ENCODE data around the gene GAD1. TPM values are rescaled to one million over a fixed set of nuclear protein-coding genes. Genes with fewer than 3 reads are reported as not detected.

Gene GAD1
- total and polyA plus RNA-seq, 4 donors, result 17.2 to 80.7 (median 67.9) TPM

DNA sequence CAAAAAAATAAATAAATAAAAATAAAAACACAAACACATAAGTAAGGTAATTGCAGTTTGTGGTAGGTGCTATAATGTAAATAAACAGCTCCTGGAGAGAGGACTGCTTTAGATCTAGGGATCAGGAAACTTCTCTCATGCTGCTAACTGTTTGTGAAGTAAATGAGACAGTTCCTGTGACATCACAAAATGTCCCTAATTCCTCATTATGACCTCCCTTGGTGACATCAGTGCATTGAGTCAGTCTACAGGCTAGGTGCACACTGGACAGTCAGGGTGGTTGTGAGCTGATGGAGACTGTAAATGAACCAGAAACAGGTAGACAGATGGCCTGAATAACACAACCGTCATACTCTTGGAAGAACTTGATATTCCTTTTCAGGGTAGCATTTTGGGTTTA, 33.1 kb upstream of the GAD1 start:
- no CpG with 5 or more reads among the region's 1 CpG for WGBS (ENCODE audit: insufficient coverage)
- Histone ChIP-seq H3K4me1 (ENCODE audit: control insufficient read depth, insufficient read depth, low read length) (no peaks in the 10 kb centered on the region), H3K27me3 (ENCODE audit: control insufficient read depth, insufficient read depth, low read length) (no peaks in the 10 kb centered on the region), H3K4me3 (ENCODE audit: low read depth, low read length) (no peak overlapping the region), H3K36me3 (ENCODE audit: control insufficient read depth, insufficient read depth, low read length) (no peaks in the 10 kb centered on the region), H3K9me3 (ENCODE audit: control insufficient read depth, insufficient read depth, low read length) (no peaks in the 10 kb centered on the region), H3K27ac (ENCODE audit: low read depth, low read length) (no peak overlapping the region)
- DNase-seq (ENCODE audit: low read depth in 4 of 6, low spot score in 6 of 6), result no peak

GRCh38 chr2:170798996-170799395, 17.7 kb upstream of the GAD1 start:
- Histone ChIP-seq H3K4me1 (ENCODE audit: control insufficient read depth, insufficient read depth, low read length) (no peaks in the 10 kb centered on the region), H3K27ac (ENCODE audit: low read depth, low read length) (no peak overlapping the region), H3K36me3 (ENCODE audit: control insufficient read depth, insufficient read depth, low read length) (no peaks in the 10 kb centered on the region), H3K4me3 (ENCODE audit: low read depth, low read length) (no peak overlapping the region), H3K27me3 (ENCODE audit: control insufficient read depth, insufficient read depth, low read length) (no peaks in the 10 kb centered on the region), H3K9me3 (ENCODE audit: control insufficient read depth, insufficient read depth, low read length) (no peaks in the 10 kb centered on the region)
- DNase-seq (ENCODE audit: low read depth in 4 of 6, low spot score in 6 of 6), result no peak

- Histone ChIP-seq H3K9me3 (ENCODE audit: control insufficient read depth, insufficient read depth, low read length) (no peaks in the 10 kb centered on the region), H3K27me3 (ENCODE audit: control insufficient read depth, insufficient read depth, low read length) (no peaks in the 10 kb centered on the region), H3K36me3 (ENCODE audit: control insufficient read depth, insufficient read depth, low read length) (no peaks in the 10 kb centered on the region), H3K4me1 (ENCODE audit: control insufficient read depth, insufficient read depth, low read length) (no peaks in the 10 kb centered on the region), H3K27ac (ENCODE audit: low read depth, low read length) (no peak overlapping the region), H3K4me3 (ENCODE audit: low read depth, low read length) (no peak overlapping the region)
- no peak for DNase-seq (ENCODE audit: low read depth in 4 of 6, low spot score in 6 of 6)
- WGBS (ENCODE audit: insufficient coverage), result no CpG with 5 or more reads among the region's 2 CpGs
Measured at GRCh38 chr2:170806548-170806947, 10.1 kb upstream of the GAD1 start.

DNA sequence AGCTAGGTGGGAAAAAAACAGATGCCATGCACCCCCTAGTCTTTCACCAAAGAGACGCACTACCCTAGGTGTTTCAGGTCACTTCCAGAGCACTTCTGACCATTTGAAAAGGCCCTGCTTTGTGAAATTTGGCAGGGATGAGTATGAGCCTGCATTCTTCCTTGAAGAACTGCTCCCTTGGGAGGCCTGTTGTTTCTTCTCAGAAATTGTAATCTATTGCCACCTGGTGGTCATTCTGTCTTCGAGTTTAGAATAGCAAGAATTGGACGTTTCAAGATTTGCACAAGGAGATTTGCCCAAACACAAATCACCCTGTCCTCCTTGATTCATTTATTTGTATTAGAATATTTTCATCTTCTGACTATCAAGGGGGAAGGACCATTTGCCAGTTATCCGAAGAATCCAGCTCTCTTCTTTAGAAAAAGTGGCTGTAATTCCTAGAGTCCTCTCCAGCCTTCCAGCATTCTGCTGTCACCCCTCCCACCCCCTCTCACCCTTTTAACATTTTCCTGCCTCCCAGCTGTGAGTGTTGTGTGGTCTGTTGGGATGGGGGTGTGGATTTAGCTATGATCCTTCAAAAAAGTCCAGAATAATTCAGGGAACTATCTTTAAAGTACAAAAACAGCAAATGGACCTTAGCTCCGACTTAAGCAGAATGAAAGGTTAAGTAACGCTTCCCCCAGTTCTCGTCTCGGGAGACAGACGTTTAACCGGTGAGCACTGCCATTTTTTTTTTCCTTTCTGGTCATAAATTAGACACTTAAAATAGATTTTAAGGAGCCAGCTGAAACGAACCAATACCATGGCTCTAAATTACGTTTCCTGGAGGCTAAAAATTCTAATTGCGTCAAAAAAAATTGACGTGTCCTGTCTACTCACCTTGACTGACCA, 3.7 kb upstream of the GAD1 start:
- Histone ChIP-seq H3K27ac (ENCODE audit: low read depth, low read length) (no peak overlapping the region), H3K4me1 (ENCODE audit: control insufficient read depth, insufficient read depth, low read length) (peaks cover 42% of the 10 kb centered on the region), H3K9me3 (ENCODE audit: control insufficient read depth, insufficient read depth, low read length) (no peaks in the 10 kb centered on the region), H3K4me3 (ENCODE audit: low read depth, low read length) (peak overlapping the region; percentile 10), H3K36me3 (ENCODE audit: control insufficient read depth, insufficient read depth, low read length) (no peaks in the 10 kb centered on the region), H3K27me3 (ENCODE audit: control insufficient read depth, insufficient read depth, low read length) (peaks cover 52% of the 10 kb centered on the region)
- peak in 4 of 6 donors; percentile 88 to 98 (median 92) for DNase-seq (ENCODE audit: low read depth in 4 of 6, low spot score in 6 of 6)
- WGBS (ENCODE audit: insufficient coverage), result 4% methylated on average over 10 of the region's 14 CpGs

DNA sequence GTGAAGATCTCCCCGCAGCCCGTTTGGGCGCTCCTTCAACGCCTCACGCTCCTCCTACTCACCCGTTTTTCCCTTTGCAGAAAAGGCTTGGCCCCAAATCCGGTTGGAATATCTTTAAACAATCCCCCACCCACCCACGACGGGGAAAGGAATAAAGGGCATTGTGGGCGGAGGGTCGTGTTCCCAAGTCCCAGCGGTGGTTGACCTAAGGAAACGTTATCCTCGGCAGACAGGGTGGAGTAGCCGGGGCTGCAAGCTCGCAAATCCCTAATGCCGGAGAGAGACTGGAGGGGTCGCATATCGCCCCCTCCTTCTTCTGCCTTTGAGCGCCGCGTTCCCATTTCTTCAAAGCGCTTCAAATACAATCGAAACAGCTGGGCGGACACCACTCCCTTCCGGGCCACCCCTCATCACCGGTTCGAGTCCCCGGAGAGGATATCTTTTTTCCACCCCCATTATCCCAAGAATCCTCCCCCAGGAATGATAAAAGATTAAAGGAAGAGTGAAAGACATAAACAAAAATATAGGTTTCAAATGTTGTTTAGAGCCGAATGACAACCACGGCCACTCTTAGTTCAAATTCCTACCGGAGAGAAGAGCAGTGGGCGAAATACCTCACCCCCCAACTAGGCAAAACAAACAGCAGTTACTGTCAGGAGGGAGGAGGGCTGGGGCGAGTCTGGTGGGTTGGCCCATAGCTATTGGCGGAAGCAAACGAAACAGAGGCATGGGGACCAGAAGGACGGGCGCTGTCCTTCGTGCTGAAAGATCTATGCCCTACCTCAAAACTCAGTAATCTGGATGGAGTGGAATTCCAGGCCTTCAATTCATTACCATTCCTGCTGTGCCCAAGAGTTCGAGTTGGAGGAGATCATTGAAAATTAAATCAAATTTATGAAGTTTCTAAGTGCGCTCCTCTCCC, 2.8 kb upstream of the GAD1 start:
- peak in 2 of 6 donors; percentile 79 to 84 for DNase-seq (ENCODE audit: low read depth in 4 of 6, low spot score in 6 of 6)
- WGBS (ENCODE audit: insufficient coverage), result 2% methylated on average over 24 of the region's 41 CpGs

DNA sequence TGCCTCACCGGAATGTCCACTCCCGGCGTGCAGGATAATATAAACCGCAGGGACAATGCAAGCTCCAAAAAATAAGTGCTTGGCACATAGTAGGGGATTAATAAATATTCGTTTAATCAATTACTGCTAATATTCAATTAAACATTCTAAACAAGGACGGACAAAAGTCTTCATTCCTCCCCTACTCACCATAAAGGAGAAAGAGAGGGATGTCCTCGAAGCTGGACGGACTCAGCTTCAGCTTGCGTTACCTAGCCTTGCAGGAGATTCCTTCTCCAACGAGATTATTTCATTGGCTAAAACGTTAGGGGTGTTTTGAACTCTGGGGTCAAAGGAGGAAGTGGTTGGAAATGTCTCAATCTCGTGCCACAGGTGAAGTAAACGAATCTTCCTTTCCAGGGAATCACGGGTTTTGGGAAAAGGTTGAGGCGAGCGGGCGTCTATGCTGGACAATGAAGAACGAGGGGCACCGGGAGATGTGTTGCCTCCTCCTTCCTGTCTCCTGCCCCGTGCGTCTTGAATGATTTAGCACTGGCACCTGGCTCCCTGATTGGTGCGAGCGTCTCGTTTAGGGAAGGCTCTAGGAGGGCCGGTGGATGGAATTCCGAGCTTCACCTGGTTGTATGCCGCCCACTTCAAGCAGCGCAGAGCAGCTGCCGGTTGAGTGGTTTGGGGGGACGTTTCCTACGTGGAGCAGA, 2.0 kb upstream of the GAD1 start:
- Histone ChIP-seq H3K4me3 (ENCODE audit: low read depth, low read length) (peak overlapping the region; percentile 2), H3K27me3 (ENCODE audit: control insufficient read depth, insufficient read depth, low read length) (peaks cover 69% of the 10 kb centered on the region), H3K4me1 (ENCODE audit: control insufficient read depth, insufficient read depth, low read length) (peaks cover 53% of the 10 kb centered on the region), H3K9me3 (ENCODE audit: control insufficient read depth, insufficient read depth, low read length) (no peaks in the 10 kb centered on the region), H3K36me3 (ENCODE audit: control insufficient read depth, insufficient read depth, low read length) (no peaks in the 10 kb centered on the region), H3K27ac (ENCODE audit: low read depth, low read length) (no peak overlapping the region)
- 3% methylated on average over 17 of the region's 31 CpGs for WGBS (ENCODE audit: insufficient coverage)
- peak in 2 of 6 donors; percentile 59 to 90 for DNase-seq (ENCODE audit: low read depth in 4 of 6, low spot score in 6 of 6)

More for the DNA sequence above, 2.8 kb upstream of the GAD1 start:
- H3K27me3 ChIP-seq (ENCODE audit: control insufficient read depth, insufficient read depth, low read length), result peaks cover 61% of the 10 kb centered on the region
- H3K4me3 ChIP-seq (ENCODE audit: low read depth, low read length), result peak overlapping the region; percentile 17
- no peak overlapping the region for H3K27ac ChIP-seq (ENCODE audit: low read depth, low read length)
- no peaks in the 10 kb centered on the region for H3K36me3 ChIP-seq (ENCODE audit: control insufficient read depth, insufficient read depth, low read length)
- peaks cover 51% of the 10 kb centered on the region for H3K4me1 ChIP-seq (ENCODE audit: control insufficient read depth, insufficient read depth, low read length)
- no peaks in the 10 kb centered on the region for H3K9me3 ChIP-seq (ENCODE audit: control insufficient read depth, insufficient read depth, low read length)

DNA sequence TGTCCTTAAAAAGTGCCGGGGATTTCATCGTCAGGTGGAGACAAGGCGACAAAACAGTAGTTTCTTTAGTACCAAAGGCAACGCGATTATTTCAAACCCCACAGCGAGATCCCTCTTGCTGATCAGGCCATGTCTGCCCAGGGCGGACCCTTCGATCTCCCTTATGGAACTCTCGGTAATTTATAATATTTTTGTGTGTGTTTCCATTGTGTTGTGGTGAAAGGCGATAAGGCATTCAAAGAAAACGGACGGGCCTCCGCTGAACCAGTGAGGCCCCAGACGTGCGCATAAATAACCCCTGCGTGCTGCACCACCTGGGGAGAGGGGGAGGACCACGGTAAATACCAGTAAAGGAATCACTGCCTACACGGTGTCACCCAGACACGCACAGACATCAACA, 1.4 kb upstream of the GAD1 start:
- no peaks in the 10 kb centered on the region for H3K36me3 ChIP-seq (ENCODE audit: control insufficient read depth, insufficient read depth, low read length)
- peak overlapping the region; percentile 39 for H3K4me3 ChIP-seq (ENCODE audit: low read depth, low read length)
- no peaks in the 10 kb centered on the region for H3K9me3 ChIP-seq (ENCODE audit: control insufficient read depth, insufficient read depth, low read length)
- DNase-seq (ENCODE audit: low read depth in 4 of 6, low spot score in 6 of 6), result no peak
- H3K4me1 ChIP-seq (ENCODE audit: control insufficient read depth, insufficient read depth, low read length), result peaks cover 59% of the 10 kb centered on the region
- WGBS (ENCODE audit: insufficient coverage), result 5% methylated on average over 6 of the region's 19 CpGs
- peaks cover 75% of the 10 kb centered on the region for H3K27me3 ChIP-seq (ENCODE audit: control insufficient read depth, insufficient read depth, low read length)
- no peak overlapping the region for H3K27ac ChIP-seq (ENCODE audit: low read depth, low read length)

DNA sequence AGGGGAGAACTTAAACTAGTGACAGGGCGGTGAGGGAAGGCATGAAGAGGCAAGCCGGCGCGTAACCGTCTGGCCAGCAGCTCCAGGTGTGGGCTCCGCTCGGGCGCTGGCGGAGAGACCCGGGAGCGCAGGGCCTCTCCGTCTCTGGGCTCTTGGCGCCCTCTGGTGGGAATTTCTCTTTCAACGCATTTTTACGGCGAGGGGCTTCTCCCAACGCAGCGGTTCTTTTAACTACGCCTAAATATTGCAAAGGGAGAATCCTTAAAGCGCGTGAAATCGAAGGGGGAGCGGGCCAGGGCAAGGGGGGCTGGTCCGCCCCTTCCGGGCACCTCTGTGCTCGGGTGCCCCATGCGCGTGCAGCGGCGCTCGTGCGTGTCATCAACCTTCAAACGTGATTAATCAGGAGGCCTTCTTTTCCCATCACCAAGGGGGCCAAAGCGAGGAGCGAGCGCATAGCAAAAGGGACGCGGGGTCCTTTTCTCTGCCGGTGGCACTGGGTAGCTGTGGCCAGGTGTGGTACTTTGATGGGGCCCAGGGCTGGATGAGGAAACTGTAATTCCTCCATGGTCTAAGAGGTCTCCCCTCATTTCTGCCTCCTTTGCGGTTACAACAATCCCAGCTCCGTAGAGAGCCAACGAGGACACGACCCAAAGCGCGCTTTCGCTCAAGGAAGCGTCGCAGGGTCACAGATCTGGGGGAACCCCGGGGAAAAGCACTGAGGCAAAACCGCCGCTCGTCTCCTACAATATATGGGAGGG, 762 bp upstream of the GAD1 start:
- WGBS (ENCODE audit: insufficient coverage), result under 1% methylated on average over 39 of the region's 52 CpGs
- Histone ChIP-seq H3K9me3 (ENCODE audit: control insufficient read depth, insufficient read depth, low read length) (no peaks in the 10 kb centered on the region), H3K27me3 (ENCODE audit: control insufficient read depth, insufficient read depth, low read length) (peaks cover 81% of the 10 kb centered on the region), H3K36me3 (ENCODE audit: control insufficient read depth, insufficient read depth, low read length) (no peaks in the 10 kb centered on the region), H3K4me3 (ENCODE audit: low read depth, low read length) (peak overlapping the region; percentile 39), H3K4me1 (ENCODE audit: control insufficient read depth, insufficient read depth, low read length) (peaks cover 61% of the 10 kb centered on the region), H3K27ac (ENCODE audit: low read depth, low read length) (peak overlapping the region; percentile 27)
- DNase-seq (ENCODE audit: low read depth in 4 of 6, low spot score in 6 of 6), result peak in 2 of 6 donors; percentile 95 to 96

All from spinal cord (tissue), 10 donors.